ENCODE results near the gene SHMT2.

SHMT2 gene

DNA sequence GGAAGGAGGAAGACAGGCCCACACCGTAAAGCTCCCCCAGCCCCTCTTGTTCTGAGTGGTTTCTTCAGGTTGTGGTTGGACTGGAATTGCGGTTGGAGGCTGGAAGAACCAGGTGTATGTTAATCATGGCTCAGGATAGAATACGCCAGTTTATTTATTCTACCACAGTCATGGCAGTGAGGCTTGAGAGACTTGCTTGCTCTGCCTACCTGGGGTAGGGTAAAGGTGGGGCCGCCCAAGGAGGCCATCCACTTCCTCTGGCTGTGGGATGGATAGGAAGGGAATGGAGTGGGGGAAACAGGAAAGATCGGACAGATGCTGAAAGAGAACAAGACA lies 8.1 kb downstream of the SHMT2 start:
- no peak for FAIRE-seq

DNA sequence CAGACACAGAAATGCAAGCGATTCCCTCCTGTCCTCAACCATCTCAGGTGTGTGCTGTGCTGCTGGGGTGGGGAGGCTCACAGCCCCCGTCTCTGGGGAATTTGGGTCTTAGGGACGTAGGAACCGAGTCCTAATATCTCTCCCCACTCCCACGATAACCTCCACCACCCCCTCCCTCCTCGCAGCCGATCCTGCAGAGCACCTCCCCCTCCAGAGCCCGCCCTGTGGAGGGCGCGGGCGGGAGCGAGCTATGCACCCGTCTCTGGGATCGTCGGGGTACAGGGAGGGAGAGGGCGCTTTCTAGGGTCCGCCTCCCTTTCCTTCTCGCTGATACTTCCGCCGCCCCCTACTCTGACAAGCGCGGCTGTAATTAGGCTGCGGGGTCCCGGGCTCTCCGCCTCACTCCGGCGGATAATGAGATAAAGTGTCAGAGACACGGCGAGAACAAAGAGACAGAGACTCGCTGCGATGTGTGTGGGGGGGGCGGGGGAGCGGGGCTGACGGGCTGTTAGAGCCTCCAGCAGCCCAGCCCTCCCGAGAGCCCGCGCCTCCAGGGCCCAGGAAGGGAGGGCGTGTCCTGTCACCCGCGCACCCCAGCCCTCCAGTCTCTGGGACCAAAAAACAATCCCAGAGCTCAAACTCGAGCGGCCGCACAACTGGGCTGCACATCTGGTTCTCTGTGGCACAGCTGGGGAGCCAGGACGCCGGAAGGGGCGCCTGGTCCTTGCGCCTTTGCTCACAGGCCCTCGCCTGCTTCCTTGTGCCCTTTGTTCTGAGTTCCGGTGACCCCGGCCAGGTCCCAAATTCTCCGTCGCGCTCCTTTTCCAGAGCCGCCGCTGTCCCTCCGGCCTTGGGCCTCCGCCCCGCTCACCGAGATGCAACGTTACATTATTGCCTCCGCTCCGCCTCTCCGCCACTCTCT lies 8.7 kb downstream of the SHMT2 start:
- DNase-seq (ENCODE audit: insufficient read length, low spot score) (no peak), FAIRE-seq (no peak)

More for the DNA sequence above, 8.1 kb downstream of the SHMT2 start:
- DNase-seq (ENCODE audit: insufficient read length, low spot score), result no peak

DNA sequence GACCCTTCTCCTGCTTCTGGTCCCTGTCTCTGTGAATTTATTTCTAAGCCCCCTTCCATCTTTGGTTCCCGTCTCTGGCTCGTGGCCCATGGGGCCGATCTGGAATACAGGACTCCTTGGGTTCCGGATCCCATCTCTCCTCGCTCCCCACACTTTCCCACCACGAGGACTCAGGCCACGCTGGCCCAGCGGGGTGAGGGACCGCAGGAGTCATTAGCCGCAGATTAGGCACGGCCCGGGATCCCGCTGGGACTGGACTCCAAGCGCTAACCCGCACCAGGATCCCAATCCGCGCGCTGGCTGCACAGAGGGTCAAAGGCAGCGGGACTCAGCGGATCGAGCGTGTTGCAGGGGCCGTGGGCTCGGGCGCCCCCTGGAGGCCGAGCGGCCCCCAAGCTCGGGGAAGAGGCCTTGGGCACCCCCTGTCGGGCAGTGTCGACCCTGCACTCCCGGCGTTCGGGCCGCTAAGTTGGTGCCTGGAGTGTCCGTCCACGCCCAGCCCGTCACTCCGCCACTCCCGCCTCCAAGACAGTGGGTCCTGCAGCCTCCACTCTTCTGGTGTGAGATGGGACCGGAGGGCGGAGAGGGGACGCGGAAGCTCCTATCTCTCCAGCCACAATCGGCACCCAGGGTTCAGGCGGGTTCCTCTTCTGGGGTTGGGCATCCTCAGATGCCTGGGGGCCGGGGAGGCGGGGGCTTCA lies 9.5 kb downstream of the SHMT2 start:
- peak; percentile 87 for DNase-seq (ENCODE audit: insufficient read length, low spot score)
- FAIRE-seq, result peak; percentile 65

DNA sequence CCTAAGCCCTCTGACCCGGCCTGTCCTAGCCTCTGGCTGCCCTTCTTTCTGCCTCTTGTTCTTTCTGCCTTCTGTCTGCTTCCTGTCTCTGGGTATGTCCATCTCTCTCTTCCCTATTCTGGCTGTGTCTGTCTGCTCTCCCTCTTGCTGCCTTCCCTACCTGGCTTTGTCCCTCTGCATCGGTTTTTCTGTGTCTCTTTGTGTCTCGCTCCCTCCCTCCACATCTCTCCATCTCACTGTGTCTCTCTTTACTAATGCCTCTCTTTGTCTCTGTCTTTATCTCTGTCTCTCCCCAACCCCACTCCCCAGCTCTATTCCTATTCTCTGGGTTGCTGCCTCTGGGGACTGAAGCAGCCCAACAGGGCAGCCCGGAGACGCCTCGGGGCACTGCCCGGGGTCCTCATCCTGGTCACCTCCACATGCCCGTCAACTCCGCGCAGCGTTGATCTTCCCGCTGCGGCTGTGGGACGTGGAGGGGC lies 10.1 kb downstream of the SHMT2 start:
- FAIRE-seq (no peak), DNase-seq (ENCODE audit: insufficient read length, low spot score) (no peak)

DNA sequence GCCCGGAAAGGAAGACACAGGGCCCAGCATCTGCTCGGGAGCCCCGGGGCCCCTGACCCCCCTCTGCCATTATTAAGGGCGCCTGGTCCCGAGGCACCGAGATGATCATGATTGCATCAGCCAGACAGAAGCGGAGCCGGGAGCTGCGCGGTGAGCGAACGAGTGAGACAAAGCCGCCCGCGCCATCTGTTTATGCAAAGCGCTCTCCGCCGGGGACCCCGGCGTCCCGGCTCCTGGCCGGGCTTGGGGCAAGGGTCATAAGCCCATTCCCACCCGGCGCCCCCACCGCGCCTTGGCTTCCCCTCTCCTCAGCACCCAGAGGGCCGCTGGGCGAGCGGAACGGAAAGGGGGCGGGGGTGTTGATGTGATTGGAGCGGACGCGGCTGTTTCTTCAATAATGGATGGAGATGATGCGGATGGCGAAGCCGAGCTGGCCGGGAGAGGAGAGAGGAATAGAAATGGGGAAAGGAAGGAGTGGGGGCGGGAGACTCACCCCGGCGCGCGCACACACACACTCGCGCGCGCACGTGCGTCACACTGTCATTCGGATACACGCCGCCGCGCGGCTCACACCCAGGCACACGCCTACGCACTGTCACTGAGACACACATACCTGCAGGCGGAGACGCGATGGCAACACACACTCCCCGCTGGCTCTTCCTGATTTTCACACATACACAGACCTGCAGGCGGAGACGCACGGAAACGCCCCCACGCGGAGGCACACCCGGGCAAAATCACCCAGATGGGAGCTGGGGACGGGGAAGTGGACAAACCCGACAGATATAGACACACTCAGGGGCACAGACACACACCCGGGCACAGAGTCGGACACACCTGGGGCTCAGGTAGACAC lies 10.8 kb downstream of the SHMT2 start:
- FAIRE-seq (peak; percentile 69), DNase-seq (ENCODE audit: insufficient read length, low spot score) (peak; percentile 40)

DNA sequence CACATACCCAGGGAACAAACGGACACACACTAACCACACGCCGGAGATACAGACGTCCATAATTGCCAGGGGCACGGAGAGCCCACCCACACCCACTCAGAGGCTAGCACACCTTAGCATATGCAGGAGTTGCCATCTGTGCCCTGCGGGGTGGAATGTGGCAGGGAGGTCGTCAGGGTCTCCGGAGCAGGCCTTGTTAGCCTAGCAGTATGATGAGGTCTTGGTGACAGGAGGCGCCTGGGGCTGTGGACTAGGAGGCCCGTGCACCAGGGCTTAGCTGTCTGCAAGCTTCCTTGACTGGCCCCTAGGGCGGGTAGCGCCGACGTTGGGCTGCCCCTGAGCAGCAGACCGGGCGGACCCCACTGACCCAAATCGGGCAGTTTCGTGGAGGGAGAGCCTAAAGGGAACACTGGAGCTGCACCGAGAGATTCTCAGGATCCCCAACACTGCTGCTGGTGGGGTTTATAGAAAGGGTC lies 11.5 kb downstream of the SHMT2 start:
- DNase-seq (ENCODE audit: insufficient read length, low spot score) (no peak), FAIRE-seq (no peak)

DNA sequence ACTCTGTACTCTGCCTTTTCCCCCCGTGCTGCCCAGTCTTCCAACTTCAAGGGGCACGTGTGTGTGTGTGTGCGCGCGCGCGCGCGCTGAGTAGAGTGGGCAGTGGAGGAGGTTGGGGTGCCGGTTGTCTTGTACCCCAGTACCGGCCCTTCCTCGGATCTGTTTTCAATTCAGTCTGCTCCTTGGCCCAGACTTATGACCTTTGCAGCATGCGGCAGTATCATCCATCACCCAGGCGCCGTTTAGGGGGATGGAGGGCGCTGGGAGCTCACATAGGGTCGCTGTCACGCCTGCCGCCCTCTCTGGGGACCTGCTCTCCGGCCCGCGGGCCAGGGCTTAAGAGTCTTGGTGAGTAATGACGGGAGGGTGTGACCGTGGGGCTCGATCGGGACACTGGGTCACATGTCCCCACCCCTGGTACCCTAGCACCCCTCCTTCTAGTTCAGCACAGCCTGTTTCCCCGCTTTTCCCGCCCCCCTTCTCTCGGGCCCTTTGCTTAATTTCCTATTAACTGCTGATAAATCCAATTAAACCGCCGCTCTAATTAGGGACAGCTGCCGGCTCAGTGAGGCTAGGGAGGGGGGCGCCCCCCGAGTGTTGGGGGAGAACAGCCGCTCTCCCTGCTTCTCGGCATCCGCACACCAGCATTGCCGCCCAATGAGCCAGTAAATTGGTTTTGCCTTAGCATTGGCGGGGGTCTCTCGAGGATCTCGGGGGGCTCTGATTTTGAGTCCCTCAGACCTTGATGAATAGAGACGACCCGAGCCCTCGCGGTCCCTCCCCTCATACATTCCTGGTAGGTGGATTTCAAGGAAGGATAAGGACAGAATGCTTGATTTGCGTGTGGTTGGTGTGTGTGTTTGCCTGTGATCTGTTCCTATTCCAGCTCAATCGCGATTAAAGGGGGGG lies 12.1 kb downstream of the SHMT2 start:
- FAIRE-seq (no peak), DNase-seq (ENCODE audit: insufficient read length, low spot score) (no peak)

DNA sequence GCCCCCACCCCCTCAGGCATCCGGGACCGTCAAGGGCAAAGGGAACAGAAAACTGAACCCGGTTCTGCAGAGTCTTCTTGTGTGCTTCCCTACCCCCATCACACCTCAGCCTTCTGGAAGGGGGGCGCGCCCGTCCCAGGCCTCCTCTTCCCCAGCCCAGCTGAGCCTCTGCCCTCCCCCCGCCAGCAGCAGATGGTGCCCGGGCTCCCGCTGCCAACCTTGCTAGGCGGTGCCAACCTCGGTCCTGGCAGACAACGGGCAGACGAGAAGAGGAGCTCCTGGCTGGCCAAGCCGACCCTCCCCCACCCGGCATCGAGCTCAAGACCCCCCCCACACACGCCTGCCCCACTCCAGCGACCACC lies 12.8 kb downstream of the SHMT2 start:
- no peak for FAIRE-seq
- DNase-seq (ENCODE audit: insufficient read length, low spot score), result no peak

DNA sequence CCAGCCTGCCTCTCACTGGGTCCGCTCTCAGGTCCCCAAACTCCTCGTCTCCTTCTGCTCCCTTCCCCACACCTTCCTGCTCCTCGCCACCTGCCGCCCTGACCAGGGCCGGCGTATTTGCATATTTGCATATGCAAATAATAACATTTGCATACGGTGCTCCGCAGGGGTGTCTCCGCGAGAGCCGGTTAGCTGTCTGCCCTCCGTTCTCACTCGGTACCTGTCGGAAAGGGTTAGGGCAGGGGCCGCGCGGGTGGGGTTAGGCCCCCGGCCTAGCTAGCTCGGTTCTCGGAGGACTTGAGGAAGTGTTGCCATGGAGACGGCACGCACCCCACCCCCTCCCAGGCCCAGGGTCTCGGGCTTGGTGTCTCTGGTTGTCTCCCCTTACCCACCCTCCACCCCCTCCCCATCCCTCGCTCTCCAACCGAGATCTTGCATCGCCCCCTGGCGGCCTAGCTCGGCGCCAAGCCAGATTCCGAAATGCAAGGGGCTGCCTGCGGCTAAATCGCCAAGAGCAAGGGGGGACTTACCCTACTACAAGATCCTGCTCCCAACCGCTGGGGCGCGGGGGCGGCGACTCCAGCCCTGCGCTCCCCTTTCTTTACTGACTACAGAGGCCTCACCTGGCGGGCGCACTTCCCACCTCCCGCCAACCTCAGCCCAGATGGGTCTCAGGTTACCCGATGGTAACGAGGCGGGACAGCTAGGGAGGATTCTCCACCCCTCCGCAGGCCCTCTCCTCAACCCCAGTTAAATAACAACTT lies 13.4 kb downstream of the SHMT2 start:
- DNase-seq (ENCODE audit: insufficient read length, low spot score), result peak; percentile 66
- no peak for FAIRE-seq

DNA sequence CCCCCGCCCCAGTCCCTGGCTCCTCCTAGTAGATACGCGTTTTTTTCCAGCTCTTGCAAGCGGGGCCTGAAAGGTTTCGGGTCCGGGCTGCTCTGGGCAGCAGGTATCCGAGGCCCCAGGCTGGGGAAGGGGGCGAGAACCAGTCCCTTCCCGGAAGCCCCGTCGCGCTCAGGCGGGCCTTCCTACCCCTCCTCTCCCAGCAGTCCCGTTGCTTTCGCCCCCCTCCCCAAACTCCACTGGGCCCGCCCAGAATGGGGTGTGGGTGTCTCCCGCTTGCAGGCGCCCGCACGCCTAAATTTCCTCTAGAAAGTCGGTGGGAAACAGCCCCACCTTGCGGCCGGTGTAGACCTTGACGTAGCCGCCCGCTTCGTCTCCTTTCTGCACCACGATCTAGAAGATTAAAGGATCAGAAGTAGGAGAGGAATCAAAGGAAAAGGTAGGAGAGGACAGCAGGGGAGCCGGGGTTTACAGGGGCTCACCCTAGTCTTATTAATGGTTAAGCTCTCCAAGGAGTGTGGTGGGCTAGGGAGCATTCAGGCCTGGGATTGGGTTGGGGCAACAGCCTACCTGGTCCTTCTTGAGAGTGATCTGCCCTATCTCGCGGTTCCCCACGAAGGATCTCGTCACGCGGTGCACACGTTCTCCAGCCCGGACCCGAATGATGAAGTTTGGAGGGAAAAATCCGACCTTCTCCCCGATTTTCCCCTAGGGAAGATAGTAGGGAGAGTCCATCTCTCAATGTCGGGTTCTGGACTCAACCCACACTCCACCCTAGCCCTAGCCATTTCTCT lies 14.2 kb downstream of the SHMT2 start:
- peak; percentile 82 for DNase-seq (ENCODE audit: insufficient read length, low spot score)
- FAIRE-seq, result no peak

DNA sequence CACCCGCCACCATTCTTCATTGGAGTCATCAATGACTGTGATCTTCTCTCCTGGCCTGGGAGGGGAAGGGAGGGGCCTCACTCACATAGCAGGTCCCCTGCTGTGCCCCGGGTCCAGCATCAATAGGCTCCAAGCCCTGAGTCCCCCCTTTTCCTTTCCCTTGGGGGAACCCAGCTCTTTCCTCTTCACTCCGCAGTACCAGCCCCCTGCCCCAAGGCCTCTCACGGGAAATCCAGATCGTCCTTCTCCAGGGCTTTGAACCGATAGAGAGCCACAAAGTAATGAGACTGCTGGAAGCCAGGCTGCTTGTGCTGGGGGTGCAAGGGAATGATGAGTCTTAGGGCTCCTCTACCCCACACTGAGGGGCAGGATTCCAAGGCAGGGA lies 14.8 kb downstream of the SHMT2 start:
- no peak for FAIRE-seq

DNA sequence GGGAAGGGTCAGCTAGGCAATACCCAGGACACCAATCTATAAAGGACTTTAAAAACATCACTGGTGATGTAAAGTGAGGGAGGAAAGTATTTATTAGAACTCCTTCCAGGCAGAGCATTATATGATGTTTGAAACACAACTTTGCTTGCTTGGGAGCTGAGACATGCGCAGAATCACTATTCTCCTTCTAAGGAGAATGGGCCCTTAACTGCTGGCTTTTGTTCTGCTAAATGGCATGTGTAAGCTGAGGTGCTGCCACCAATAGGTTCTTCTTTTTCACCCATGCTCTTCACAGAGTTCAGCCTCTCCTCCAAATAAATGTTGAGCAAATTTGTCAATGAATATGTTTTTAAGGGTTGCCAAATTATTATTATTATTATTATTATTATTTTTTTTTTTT lies 17.5 kb downstream of the SHMT2 start:
- FAIRE-seq, result no peak
- no peak for DNase-seq (ENCODE audit: insufficient read length, low spot score)

More for the DNA sequence above, 14.8 kb downstream of the SHMT2 start:
- DNase-seq (ENCODE audit: insufficient read length, low spot score), result no peak

DNA sequence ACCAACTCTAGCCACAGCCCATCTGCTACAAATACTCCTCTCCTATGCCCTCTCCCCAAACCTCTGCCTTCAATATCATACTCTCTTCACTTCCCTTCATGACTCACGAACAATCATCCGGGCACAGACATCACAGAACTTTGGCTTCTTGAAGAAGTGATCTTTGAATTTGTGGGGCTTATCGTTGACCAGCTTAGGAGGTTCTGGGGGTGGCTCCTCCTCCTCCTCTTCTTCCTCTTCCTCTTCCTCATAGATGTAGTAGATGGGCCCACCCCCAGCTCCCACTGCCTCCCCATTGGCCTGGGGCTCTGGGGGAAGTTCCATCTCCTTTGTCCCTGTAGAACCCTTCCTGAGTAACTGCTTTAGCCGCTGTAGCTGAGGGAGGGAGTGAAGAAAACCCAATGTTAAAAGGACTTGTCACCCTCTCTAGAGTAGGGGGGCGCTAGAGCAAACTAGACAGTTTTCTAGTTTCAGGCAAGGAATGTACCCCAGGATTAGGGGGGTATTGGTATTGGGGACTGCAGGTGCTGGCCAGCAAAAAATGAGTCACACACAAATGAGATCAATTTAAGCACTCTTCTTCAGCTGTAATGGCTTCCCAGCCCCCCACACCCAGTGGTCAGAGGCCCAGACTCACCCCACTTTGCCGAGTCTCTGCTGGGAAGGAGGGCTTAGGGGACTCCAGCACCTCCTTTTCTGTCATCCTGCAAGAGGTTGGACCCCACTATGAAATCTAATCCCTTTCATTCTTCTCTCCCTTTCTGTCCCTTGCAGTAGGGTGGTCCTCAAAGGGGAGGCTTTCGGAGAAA lies 19.6 kb downstream of the SHMT2 start:
- DNase-seq (ENCODE audit: insufficient read length, low spot score), result no peak
- FAIRE-seq, result no peak

DNA sequence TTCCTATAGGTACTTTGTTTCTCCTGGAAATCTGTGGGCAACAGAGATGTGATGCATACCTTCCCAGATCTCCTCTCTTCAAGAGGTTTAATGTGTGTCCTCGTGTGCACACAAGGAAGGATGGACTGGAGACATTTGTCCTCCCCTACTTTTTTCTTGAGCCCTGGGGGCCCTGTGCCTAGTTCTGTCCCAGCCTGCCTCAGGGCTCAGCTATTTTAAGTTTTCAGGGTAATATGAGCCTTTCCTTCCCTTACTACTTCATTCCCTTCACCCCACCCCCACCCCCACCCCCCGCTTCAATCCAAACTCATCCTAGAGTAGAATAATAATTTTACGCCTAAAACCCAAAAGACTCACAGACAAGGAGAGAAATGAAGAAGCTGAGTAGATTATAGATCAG lies 21.0 kb downstream of the SHMT2 start:
- FAIRE-seq (no peak), DNase-seq (ENCODE audit: insufficient read length, low spot score) (no peak)

DNA sequence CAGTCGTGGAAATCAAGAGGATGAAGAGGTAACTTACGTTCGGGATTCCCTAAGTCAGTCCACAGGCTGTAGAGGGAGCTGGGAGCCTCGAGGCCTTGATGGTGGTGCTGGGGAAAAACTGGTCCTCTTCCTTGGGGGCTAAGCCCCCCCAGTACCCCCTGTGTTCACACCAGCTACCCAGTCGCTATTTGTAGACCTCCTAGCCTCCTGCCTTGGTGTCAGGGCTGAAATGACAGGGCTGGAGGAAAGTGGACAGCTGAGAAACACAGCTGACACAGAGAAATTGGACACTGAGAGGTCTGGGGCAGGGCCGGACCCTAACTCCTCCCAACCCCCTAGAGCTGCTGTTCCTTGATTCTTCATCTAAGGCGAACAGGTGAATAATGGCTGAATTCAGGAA lies 21.4 kb downstream of the SHMT2 start, which contains the start of gene STAC3:
Gene STAC3 (minus strand): TSS at position 232 of the 400 bp plus-strand sequence. CDS start 1,551 bp downstream, outside the sequence.
- DNase-seq (ENCODE audit: insufficient read length, low spot score), result no peak
- no peak for FAIRE-seq

DNA sequence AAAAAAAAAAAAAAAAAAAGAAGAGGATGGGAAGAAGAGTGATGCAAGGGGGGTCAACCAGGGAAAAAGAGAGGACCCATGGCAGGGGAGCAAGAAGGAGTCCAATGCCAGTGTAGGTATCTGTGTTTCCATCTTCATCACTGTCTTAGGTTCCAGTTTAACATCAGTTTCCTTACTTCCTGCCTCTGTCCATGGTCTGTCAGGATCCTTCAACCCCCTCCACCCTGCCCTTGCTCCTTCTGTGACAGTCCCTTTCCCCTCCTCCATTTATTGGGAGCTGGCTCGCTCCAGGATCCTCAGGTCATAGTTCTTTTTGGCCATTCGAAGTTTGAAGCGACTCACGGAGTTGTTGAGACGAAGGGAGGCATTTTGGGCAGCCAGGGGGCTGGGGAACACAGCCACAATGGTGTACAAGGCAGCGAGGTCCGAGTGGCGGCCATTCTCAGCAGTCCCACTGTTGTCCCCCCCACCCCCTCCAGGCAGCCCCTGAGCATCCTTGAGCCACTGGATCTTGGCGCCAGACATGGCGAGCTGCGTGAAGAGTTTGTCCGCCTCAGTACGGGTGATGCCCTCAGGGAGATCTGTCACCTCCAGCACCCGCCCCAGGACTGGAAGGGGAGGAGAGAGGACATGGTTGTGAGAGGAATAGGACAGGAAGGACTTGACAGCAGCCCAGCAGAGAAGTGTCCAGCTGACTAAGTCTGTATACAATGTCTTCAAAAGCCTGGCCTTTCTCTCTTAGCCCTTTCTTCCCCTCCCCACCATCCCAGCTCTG lies 25.2 kb downstream of the SHMT2 start:
- DNase-seq (ENCODE audit: insufficient read length, low spot score) (no peak), FAIRE-seq (no peak)

DNA sequence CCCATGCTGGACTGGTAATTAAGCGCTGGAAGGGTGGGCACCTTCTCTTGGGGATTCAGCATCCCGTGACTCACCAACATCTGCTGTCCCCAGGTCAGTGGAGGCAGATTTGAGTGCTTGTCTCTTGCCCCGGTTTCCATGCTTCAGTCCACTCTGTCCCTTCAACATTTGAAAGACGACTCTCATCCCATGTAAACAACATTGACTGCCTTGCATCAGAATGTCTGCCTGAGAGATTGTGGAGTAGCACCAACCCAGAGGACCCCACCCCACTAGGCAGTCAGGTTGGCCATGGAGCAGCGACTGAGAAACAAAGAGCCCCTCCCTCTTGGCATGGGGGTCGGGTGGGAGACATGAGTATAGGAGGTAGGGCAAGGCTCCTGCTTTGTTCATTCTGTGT lies 26.4 kb downstream of the SHMT2 start:
- FAIRE-seq (no peak), DNase-seq (ENCODE audit: insufficient read length, low spot score) (no peak)
